HFF-Myc (cell line): Measurements from ENCODE around the gene DENND2A.
"Not testable (repeated sequence)": the region's sequence is repeated elsewhere in the genome, so short reads cannot be mapped to it uniquely, and the experiment has no call there.

Source experiments
- DNase-seq: peaks from one replicate; pipeline ENCODE4 v3.0.0-alpha.2; 2011; ENCODE audit warnings: low read depth; ENCODE audit errors: extremely low read depth
- H3K4me3 ChIP-seq: replicated peaks from 2 replicates; pipeline ENCODE4 v1.5.1; 2011; ENCODE audit warnings: low read depth, mild to moderate bottlenecking, control low read depth, low read length
- TF ChIP-seq, protein P1 (sequence below): IDR thresholded peaks from 2 replicates; pipeline ENCODE4 v1.5.1; 2012; ENCODE audit warnings: mild to moderate bottlenecking, low read depth, low read length, control low read depth; ENCODE audit errors: missing control alignments

The DENND2A gene

DNA sequence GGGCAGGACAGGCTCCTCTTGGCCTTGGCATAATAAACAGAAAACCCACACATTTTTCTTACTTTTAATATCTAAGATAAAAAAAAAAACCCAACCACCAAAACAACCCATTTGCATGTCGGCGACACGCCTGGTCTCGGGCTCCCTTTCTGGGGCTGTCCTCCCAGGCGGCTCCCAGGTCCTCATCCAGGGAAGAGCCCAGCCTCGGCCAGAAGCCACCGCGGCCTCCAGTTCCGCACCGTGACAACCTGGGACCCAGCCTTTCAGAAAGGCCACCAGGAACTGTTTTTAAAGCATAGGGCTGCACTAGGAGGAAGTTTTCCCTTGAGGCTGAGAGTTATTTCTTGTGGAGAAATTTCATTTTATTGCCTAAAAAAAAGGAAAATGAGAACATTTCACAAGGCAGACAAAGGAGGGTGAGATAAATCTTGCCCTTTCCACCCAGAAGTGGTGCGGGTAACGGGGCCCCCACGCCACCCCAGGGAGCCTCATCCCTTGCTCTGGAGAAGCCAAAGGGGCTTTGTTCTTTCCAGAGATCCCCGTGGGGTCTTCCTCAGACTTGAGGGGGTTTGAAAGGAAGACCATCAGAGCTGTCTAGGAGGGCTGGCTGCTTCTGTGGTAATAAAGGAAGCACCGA lies 122.1 kb downstream of the DENND2A start:
- no peak for DNase-seq
- TF ChIP-seq, protein P1, sequence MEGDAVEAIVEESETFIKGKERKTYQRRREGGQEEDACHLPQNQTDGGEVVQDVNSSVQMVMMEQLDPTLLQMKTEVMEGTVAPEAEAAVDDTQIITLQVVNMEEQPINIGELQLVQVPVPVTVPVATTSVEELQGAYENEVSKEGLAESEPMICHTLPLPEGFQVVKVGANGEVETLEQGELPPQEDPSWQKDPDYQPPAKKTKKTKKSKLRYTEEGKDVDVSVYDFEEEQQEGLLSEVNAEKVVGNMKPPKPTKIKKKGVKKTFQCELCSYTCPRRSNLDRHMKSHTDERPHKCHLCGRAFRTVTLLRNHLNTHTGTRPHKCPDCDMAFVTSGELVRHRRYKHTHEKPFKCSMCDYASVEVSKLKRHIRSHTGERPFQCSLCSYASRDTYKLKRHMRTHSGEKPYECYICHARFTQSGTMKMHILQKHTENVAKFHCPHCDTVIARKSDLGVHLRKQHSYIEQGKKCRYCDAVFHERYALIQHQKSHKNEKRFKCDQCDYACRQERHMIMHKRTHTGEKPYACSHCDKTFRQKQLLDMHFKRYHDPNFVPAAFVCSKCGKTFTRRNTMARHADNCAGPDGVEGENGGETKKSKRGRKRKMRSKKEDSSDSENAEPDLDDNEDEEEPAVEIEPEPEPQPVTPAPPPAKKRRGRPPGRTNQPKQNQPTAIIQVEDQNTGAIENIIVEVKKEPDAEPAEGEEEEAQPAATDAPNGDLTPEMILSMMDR = no peak
- H3K4me3 ChIP-seq = no peak overlapping the region

DNA sequence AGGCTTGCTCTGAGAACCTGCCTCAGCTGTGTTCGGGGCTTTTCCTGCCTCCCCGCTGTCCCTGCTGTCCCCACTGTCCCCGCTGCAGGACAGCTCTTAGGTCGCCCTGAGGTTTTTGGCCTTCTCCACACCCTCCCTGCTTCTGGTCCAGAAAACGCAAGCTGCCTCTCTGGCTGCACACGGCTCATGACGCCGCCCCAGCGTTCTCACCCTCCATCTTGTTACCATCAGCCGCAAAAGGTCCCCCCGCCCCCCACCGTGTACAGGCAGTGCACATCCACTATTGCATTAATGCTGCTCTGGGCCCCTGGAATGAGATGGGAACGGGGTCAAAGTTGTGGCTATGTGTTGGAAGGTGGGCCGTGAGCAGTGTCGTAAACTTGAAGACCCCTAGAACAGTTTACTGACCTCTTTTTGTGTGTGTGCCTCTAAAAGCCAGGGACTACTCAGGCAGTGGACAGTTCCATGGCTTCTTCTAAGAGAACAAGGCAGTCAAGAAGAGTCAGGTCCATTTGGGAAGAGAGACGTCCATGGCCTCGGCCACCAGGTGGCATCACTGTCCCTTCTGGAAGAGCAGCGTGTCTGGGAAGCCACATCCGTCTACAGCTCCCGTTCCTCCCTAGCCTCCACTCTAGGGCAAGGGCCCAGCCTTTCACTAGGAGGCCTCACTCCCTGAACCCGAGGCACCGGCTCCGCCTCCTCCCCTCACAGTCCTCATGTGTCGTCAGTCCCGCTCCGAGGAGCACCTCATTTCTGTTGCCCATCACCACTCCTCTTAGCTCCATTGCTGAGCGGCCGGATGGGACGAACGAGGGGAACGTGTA lies 122.9 kb downstream of the DENND2A start:
- no peak overlapping the region for H3K4me3 ChIP-seq
- TF ChIP-seq, protein P1 = peak; percentile 89
- DNase-seq = peak; percentile 85

DNA sequence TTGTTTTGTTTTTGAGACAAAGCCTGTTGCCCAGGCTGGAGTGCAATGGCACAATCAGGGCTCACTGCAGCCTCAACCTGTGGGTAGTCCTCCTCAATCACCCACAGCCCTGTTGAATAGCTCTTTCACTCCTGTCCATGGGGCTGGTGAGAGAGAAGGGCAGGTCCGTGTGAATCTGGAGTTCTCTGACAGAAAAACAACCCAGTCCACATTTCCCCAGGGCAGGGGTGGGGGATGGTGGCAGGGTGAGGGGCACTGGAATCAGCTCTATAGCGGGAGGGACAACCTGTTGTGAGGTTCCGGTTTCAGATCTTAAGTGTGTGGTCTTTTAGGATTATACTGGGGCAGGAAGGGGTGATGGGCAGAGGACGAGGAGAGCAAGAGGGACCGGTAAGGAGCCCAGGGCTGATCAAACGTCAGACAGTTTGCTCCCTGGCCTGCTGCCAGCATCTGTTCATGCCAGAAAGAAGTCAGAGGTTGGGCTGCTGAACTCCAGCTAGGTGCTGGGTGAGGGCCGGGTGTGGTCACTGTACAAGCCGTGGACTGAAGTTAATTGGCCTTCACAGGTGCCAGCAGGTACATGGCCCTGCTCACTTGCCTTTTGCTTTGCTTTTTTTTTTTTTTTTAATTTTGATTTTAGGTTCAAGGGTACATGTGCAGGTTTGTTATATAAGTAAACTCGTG lies 128.2 kb downstream of the DENND2A start:
- TF ChIP-seq, protein P1 = no peak
- no peak for DNase-seq
- H3K4me3 ChIP-seq = no peak overlapping the region

DNA sequence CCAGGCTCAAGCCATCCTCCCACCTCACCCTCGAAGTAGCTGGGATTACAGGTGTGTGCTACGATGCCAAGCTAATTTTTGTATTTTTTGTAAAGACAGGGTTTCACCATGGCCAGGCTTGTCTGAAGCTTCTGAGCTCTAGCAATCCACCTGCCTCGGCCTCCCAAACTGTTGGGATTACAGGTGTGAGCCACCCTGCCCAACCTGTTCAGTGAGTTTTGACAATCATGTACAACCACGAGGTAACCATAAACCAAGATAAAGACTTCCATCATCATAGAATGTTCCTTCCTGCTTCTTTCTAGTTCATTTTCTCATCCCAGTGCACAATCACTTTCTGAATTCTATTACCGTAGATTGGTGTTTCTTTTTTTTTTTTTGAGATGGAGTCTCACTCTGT lies 130.8 kb downstream of the DENND2A start:
- no peak overlapping the region for H3K4me3 ChIP-seq
- TF ChIP-seq, protein P1 = no peak
- DNase-seq = no peak

DNA sequence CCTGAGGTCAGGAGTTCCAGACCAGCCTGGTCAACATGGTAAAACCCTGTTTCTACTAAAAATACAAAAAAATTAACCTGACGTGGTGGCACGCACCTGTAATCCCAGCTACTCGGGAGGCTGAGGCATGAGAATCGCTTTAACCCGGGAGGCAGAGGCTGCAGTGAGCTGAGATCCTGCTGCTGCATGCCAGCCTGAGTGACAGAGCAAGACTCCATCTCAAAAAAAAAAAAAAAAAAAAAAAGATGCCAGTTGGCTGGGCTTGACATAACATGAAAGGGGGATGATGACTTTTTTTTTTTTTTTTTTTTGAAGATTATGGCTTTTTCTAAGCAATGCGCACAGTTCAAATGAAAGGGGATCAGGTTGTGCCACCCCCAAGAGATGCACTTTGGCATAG lies 133.1 kb downstream of the DENND2A start:
- DNase-seq, H3K4me3 ChIP-seq: not testable (repeated sequence)

DNA sequence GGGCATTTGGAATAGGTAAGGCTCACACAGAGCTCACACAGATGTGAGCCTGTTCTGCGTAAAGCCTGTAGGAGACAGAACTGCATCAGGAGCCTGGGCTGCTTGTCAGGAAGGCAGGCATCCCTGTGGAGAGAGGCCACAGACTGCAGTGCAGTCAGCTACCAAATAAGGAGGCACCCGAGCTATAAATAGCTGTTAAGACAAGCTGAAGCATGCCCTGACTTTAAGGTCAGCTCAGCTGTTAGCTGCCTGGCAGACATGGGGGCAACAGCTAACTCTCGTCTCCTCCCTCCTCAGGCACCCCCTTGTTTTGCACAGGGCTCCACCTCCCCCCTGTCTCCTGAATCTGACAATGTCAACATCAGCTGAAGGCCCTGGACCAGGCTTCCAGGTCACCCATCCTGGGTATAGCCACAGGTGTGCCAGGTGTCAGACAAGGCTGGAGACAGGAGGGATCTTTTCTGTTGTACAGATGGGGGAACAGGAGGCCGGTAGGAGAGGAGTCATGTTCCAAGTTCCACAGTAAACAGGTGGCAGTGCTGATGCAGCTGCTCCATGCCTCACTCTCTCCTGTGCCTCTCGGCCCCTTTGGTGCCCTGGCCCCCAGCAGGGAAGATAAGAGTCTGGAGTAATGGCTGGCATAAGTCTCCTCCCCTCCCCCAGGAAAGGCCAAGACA lies 133.7 kb downstream of the DENND2A start:
- DNase-seq = no peak
- TF ChIP-seq, protein P1 = no peak
- no peak overlapping the region for H3K4me3 ChIP-seq
